Activated T-helper 1 cell treated with Interleukin-2 at 50 U/mL for 16 hours (primary cell): ENCODE measurements around the gene RNF17.
"Not testable (repeated sequence)": the region's sequence is repeated elsewhere in the genome, so short reads cannot be mapped to it uniquely, and the experiment has no call there.

Experiments
- DNase-seq: peaks from one replicate; pipeline ENCODE4 v3.0.0-alpha.2; 2020; ENCODE audit warnings: low read depth

Gene RNF17

GRCh38 chr13:24745516-24745860 is 18.5 kb upstream of the RNF17 start:
- DNase-seq, result no peak

DNA sequence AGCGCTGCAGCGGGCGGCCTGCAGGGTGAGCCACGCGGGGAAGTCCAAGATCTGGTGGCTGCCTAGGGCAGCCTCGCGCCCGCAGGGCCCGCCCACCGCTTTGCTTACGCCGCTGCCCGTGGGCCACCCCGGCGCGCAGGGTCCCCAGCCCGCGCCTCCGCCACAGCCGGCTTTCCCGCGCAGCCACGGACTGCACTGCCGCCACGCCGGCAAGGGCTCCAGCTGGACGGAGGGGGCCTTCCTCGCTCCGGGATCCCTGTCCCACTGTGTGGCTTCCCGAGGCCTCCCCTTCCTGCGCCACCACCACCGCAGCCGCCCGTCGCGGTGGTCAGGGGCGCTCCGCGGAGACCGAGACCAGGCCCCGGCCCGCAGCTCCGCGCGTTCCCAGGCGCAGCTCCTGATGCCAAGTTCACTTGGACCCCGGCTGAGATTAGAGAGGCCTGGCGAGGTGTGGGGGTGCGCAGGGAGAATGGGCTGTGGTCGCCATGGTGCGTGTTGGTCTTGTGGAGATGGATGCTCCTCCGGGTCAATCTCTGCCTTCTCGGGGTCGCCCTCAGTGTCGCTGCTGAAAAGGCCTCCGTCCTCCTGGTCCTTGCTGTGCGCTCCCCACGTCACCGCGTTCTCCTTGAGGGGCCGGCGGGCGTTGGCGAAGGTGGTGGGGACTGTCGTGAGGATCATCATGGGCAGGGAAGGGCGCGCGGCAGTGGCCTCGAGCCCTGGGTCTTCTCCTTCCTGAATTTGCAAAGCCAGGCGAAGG is 17.9 kb upstream of the RNF17 start:
- DNase-seq, result no peak

GRCh38 chr13:24746618-24747247 is 17.2 kb upstream of the RNF17 start:
- DNase-seq, result no peak

DNA sequence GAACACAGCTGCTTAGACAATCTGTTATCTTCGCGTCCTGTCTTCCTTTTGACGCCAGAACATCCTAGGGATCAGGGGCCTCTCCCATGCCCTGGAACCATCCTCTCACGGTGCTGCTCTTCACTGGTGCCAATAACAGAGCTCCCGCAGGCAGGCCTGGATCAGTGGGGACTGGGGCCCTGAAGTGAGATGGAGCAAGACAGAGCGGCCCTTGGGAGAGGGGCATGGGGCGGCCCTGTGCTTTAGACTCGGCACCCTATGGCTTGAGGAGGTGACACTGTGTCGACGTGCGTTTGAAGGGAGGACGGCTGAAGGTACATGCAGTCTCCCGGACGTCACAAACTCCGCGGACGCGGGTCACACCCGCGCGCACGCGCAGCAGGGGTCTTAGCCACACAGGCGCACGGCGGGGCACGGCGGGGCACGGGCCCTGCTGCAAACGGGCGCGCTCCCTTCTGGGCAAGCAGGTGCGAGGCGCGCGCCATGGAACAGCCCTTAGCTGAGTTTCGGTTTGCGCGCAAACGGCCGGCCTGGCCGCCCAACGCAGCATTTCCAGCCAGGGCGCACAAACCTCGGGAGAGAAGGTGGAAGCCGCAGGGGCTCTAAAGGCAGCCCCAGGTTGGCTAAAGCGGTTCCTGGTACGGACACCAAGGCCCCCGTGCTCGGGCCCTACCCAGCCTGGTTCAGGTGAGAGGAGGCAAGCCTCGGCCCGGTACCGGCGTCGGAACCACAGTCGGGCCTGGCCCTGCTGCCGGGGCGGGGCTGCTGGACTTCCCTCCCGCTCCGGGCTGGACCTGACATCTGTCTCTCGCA is 16.5 kb upstream of the RNF17 start:
- no peak for DNase-seq

GRCh38 chr13:24748061-24748400 is 15.9 kb upstream of the RNF17 start:
- DNase-seq, result no peak

GRCh38 chr13:24759197-24759596 is 4.8 kb upstream of the RNF17 start:
- DNase-seq, result no peak

- DNase-seq, result no peak
Observed at GRCh38 chr13:24764276-24764630, 284 bp downstream of the RNF17 start.

- no peak for DNase-seq
Observed at GRCh38 chr13:24777171-24777570, 13.2 kb downstream of the RNF17 start.

DNA sequence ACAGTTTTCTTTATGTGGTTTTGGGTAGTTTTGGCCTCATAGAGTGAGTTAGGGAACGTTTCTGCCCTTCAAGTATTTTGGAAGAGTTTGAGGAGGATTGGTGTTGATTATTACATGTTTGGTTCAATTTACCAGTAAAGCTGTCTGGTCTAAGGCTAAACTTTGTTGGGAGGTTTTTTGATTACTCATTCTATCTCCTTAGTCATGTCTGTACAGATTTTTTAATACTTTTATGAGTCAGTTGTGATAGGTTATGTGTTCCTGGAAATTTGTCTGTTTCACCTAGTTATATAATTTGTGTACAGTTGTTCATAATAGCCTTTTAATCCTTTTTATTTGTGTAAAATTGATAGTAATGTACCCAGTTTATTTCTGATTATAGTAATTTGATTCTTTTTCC is 20.4 kb downstream of the RNF17 start:
- DNase-seq, result no peak

DNA sequence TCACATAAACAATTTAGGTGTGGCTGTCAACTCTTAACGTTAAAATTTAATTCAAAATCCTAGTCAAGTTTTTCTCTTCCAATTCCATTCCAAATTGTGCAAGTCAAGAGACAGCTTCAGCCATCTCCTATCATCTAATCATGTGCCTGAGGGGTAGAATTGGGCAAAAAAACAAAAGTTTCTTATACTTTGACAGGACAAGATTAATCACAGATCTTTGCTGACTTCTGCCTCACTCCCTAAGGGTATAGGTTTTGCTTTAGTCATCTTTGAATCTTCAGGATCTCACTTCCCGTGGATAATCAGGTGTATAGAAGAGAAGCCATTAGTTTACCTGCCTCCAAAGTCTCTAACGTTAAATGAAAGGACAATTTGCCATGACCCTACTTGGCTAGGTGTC is 24.6 kb downstream of the RNF17 start:
- no peak for DNase-seq

GRCh38 chr13:24802074-24802473 is 38.1 kb downstream of the RNF17 start:
- DNase-seq, result no peak

DNA sequence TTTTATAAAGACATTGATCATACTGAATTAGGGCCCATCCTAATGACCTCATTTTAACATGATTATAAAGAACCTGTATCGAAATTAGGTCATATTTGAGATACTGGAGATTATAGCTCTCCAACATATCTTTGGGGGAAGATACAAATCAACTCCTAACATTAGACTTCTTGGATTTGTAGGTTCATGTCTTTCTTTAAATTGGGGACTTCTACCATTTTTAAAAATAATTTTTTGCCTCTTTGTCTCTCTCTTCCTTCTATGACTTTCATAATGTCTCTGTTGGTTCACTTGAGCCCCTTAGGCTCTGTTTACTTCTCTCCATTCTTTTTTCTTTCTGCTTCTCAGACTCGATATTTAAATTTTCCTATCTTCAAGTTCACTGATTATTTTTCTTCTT is 57.2 kb downstream of the RNF17 start:
- DNase-seq, result no peak

GRCh38 chr13:24822640-24823039 is 58.7 kb downstream of the RNF17 start:
- no peak for DNase-seq

GRCh38 chr13:24823122-24823710 is 59.2 kb downstream of the RNF17 start:
- not testable (repeated sequence) for DNase-seq

DNA sequence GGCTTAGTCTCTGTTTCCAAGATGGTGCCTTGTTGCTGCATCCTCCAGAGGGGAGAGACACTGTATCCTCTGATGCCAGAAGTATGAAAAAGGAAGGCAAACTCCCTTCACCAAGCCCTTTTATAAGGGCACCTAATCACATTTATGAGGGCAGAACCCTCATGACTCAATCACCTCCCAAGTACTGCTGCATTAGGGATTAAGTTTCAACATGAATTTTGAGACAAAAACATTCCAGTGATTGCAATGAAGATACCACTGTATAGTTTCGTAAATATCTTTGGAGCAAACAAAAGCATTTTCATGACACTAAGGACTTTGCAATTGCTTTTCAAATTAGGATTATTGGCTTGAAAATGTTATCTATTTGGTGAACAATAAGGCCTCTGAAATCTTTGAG is 63.8 kb downstream of the RNF17 start:
- no peak for DNase-seq

- DNase-seq, result no peak
Observed at GRCh38 chr13:24834902-24835510, 71.0 kb downstream of the RNF17 start.

GRCh38 chr13:24837528-24837927 is 73.6 kb downstream of the RNF17 start:
- DNase-seq, result not testable (repeated sequence)

DNA sequence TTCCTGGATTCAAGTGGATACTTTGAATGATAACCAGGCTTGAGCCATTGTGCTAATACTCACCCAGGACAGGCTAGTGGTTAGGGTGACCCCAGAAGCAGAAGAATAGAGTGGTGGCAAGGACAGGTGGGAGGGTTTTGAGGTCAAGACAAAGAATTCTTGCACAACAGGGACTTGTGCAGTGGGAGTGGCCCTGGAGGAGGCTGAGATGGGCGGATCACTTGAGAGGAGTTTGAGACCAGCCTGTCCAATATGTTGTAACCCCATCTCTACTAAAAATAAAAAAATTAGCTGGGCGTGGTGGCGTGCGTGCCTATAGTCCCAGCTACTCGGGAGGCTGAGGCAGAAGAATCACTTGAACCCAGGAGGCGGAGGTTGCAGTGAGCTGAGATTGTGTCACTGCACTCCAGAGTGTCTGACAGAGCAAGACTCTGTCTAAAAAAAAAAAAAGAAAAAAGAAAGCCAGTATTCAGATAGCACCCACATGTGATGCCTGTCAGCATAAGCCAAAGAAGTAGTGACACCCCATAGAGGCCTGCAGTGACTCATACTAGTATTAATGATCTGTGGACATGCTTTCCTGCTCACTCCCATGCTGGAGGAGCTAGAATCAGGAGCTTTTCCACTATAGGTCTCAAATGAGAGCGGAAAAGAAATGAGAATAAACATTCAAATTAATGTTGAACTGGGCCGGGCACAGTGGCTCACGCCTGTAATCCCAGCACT is 78.7 kb downstream of the RNF17 start:
- DNase-seq, result no peak

DNA sequence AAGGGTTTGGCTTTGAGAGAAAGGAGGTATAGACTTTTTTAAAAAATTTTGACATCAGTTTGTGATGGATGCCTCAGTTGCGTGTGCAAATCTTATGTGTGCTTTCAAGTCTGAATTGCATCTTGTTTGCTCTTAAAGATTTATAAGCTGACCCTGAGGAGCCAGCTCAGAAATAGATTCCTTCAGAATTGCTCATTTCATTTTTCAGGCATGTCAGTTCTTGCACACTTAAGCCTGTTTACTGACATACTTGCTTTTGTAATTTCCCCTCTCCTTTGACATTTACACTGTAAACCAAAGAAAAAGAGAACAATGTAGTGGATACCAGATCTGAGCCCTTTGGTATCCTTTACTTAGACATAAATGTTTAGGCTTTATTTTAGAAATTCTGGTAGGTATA is 87.6 kb downstream of the RNF17 start:
- DNase-seq, result no peak

- no peak for DNase-seq
Observed at GRCh38 chr13:24854311-24854710, 90.3 kb downstream of the RNF17 start.

- DNase-seq, result no peak
Observed at GRCh38 chr13:24858953-24859352, 95.0 kb downstream of the RNF17 start.

GRCh38 chr13:24860770-24861169 is 96.8 kb downstream of the RNF17 start:
- no peak for DNase-seq
